GM12873 (cell line): ENCODE data around the gene SULT1A2.
A peak's percentile ranks its signal among the peaks of the same experiment; 100 is the strongest.

Experiments used
- CTCF ChIP-seq: IDR thresholded peaks from 2 replicates; pipeline ENCODE4 v1.5.1; 2012; ENCODE audit warnings: low read depth, mild to moderate bottlenecking, moderate library complexity, low read length, control low read depth; ENCODE audit not compliant: insufficient read depth; ENCODE audit errors: missing control alignments

Gene SULT1A2

GRCh38 chr16:28554634-28555423 is 42.0 kb downstream of the SULT1A2 start:
- TF ChIP-seq CTCF: no peak

GRCh38 chr16:28553776-28554633 is 42.8 kb downstream of the SULT1A2 start, which contains the start of gene SGF29:
Gene SGF29, plus strand, starts transcription at chr16:28553920. Its CDS starts 27,150 bp downstream, at chr16:28581070.
- peak; percentile 24 for TF ChIP-seq CTCF

GRCh38 chr16:28549301-28549899 is 47.5 kb downstream of the SULT1A2 start:
- TF ChIP-seq CTCF: peak; percentile 50

- no peak for TF ChIP-seq CTCF
These were observed 48.5 kb downstream of the SULT1A2 start for GRCh38 chr16:28548306-28548802.

- no peak for TF ChIP-seq CTCF
These were observed 50.2 kb downstream of the SULT1A2 start for GRCh38 chr16:28546626-28547025.

- TF ChIP-seq CTCF: no peak
These were observed 51.9 kb downstream of the SULT1A2 start for GRCh38 chr16:28544998-28545397.
